ENCODE results near the gene PAX5.
A peak's percentile ranks its signal among the peaks of the same experiment; 100 is the strongest.

PAX5 gene

DNA sequence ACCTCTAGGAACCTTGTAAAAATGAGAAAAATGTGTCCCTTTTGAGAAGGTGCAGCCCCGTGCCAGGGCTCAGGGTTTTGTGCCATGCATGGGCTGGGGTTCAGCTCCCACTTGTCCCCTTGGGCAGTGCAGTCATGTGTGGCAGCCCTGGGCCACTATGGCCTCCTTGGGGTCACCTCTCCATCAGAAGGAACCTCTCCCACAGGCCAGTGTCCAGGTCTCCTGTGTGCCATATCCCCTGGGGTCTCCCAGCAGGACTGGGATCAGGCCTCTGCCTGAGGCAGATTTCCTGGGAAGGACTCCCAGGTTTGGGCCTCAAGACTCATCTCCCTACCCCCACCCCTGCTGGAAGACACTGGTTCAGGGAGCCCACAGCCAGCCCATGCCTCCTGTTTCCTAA is 189.1 kb downstream of the PAX5 start:
- no peak for DNase-seq (ENCODE audit: low spot score)
- Histone ChIP-seq H3K27ac (ENCODE audit: poor library complexity, severe bottlenecking) (no peak overlapping the region), H3K27me3 (ENCODE audit: insufficient read depth, poor library complexity, severe bottlenecking) (no peaks in the 10 kb centered on the region), H3K36me3 (ENCODE audit: low read depth) (no peaks in the 10 kb centered on the region), H3K9me3 (ENCODE audit: severe bottlenecking) (no peaks in the 10 kb centered on the region), H3K4me1 (ENCODE audit: insufficient read depth, poor library complexity, severe bottlenecking) (no peaks in the 10 kb centered on the region), H3K4me3 (ENCODE audit: severe bottlenecking) (no peak overlapping the region)
- TF ChIP-seq, protein P1, sequence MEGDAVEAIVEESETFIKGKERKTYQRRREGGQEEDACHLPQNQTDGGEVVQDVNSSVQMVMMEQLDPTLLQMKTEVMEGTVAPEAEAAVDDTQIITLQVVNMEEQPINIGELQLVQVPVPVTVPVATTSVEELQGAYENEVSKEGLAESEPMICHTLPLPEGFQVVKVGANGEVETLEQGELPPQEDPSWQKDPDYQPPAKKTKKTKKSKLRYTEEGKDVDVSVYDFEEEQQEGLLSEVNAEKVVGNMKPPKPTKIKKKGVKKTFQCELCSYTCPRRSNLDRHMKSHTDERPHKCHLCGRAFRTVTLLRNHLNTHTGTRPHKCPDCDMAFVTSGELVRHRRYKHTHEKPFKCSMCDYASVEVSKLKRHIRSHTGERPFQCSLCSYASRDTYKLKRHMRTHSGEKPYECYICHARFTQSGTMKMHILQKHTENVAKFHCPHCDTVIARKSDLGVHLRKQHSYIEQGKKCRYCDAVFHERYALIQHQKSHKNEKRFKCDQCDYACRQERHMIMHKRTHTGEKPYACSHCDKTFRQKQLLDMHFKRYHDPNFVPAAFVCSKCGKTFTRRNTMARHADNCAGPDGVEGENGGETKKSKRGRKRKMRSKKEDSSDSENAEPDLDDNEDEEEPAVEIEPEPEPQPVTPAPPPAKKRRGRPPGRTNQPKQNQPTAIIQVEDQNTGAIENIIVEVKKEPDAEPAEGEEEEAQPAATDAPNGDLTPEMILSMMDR (IDR thresholded peaks at IDR 0.05; ENCODE audit: poor library complexity, severe bottlenecking), result no peak
- no peak for ATAC-seq (ENCODE audit: low read depth)

GRCh38 chr9:36843964-36844363 is 190.1 kb downstream of the PAX5 start:
- Histone ChIP-seq H3K27ac (ENCODE audit: poor library complexity, severe bottlenecking) (no peak overlapping the region), H3K27me3 (ENCODE audit: insufficient read depth, poor library complexity, severe bottlenecking) (no peaks in the 10 kb centered on the region), H3K4me1 (ENCODE audit: insufficient read depth, poor library complexity, severe bottlenecking) (no peaks in the 10 kb centered on the region), H3K36me3 (ENCODE audit: low read depth) (no peaks in the 10 kb centered on the region), H3K4me3 (ENCODE audit: severe bottlenecking) (no peak overlapping the region), H3K9me3 (ENCODE audit: severe bottlenecking) (no peaks in the 10 kb centered on the region)
- DNase-seq (ENCODE audit: low spot score) (no peak), ATAC-seq (ENCODE audit: low read depth) (no peak)
- TF ChIP-seq, protein P1 (IDR thresholded peaks at IDR 0.05; ENCODE audit: poor library complexity, severe bottlenecking), result no peak

DNA sequence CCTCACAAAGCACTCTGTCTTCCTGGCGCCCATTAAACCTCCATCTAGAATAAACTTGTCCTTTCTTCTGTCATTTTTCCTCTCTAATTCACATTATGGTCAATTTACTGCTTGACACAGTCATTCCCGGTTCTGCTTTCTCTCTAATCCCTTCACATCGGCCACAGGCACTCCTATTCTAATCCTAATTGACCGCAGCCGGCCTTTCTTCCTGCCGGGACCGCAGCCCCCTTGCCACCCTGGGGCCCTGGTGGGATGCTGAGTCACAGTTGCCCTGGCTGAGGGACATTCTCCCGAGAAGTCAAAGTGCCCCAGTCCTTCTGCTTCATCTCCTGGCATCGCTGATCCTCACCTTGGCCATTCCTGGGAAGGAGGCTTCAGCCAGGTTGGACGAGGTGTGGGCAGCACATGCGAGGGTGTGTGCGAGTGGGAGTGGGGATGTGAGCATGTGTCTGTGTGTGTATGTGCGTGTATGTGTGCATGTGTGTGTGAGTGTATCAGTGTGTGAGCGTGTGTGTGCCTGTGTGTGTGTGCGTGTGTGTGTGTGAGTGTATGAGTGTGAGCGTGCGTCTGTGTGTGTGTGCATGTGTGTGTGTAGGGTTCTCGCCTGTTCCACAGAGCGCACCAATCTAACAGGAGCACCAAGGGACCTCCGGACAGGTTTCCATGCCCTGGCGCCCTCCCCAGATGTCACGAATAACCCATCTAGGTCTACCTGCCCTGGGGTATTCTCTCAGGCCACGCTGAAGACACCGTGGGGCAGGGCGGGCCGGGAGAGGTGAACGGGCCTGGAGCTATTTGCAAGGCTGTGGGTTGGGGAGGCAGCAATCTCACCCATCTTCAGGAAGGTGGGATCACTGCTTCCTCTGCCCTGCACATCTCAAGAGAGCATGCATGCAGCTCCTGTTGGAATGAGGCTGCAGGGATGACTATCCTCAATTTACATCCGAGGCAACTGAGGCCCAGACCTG is 191.2 kb downstream of the PAX5 start:
- TF ChIP-seq, protein P1 (IDR thresholded peaks at IDR 0.05; ENCODE audit: poor library complexity, severe bottlenecking), result no peak
- H3K27ac ChIP-seq (ENCODE audit: poor library complexity, severe bottlenecking), result no peak overlapping the region
- ATAC-seq (ENCODE audit: low read depth) (no peak), DNase-seq (ENCODE audit: low spot score) (no peak)
- no peaks in the 10 kb centered on the region for H3K9me3 ChIP-seq (ENCODE audit: severe bottlenecking)
- H3K4me3 ChIP-seq (ENCODE audit: severe bottlenecking), result no peak overlapping the region
- no peaks in the 10 kb centered on the region for H3K36me3 ChIP-seq (ENCODE audit: low read depth)
- no peaks in the 10 kb centered on the region for H3K4me1 ChIP-seq (ENCODE audit: insufficient read depth, poor library complexity, severe bottlenecking)
- H3K27me3 ChIP-seq (ENCODE audit: insufficient read depth, poor library complexity, severe bottlenecking), result no peaks in the 10 kb centered on the region

DNA sequence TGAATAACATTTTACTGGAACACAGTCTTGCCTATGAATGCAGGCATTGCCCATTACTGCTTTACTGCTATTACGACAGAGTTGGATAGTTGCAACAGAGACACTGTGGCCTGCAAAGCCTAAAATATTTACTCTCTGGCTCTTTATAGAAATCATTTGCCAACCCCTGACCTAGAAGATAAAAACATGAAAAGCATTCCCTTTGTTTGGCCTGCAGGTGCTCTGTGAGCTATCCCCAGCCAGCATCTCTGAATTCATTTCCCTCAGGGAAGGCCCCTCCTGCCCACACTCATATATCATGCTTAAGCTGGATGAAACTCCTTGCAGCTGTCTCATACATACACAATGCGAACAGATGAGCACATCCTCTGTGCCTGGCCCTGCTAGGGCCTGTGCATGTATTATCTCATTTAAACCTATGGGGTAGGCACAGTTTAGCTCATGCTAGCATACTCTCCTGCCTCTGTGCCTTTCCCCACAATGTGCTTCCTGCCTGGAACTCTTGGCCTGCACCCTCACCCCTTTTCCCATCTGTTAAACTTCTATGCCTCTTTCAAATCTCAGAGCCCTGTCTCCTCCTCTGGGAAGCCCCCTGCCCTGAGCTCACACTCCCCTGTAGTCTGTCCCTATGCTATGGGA is 193.1 kb downstream of the PAX5 start:
- Histone ChIP-seq H3K36me3 (ENCODE audit: low read depth) (no peaks in the 10 kb centered on the region), H3K4me3 (ENCODE audit: severe bottlenecking) (no peak overlapping the region), H3K4me1 (ENCODE audit: insufficient read depth, poor library complexity, severe bottlenecking) (no peaks in the 10 kb centered on the region), H3K27ac (ENCODE audit: poor library complexity, severe bottlenecking) (no peak overlapping the region), H3K27me3 (ENCODE audit: insufficient read depth, poor library complexity, severe bottlenecking) (no peaks in the 10 kb centered on the region), H3K9me3 (ENCODE audit: severe bottlenecking) (no peaks in the 10 kb centered on the region)
- DNase-seq (ENCODE audit: low spot score) (no peak), ATAC-seq (ENCODE audit: low read depth) (peak; percentile 40; the same call in 2 of the 3 replicates)
- TF ChIP-seq, protein P1 (IDR thresholded peaks at IDR 0.05; ENCODE audit: poor library complexity, severe bottlenecking), result no peak

Data from RWPE2 (cell line).